Panc1 (cell line): Measurements from ENCODE around the gene CSPG5. TPM values are rescaled to one million over a fixed set of nuclear protein-coding genes. Genes with fewer than 3 reads are reported as not detected.

Experiments used
- ATAC-seq: fragments of 200-7000 bp; cut with Tn5 transposase; 2 replicates; pipeline ENCODE4 v1.9.1; 2020; ENCODE audit warnings: mild to moderate bottlenecking, moderate library complexity
- BruUV-seq: library from RNA; stranded (reverse); fragments of 400-500 nt; replicated peaks from 2 replicates; lab custom pipeline; 2021; lab: Mats Ljungman, UMichigan
- CTCF ChIA-PET: fragments of 300-600 bp; sonication (Branson Sonifier 250); formaldehyde crosslinking; loops from one replicate; lab custom pipeline; 2022; ENCODE audit warnings: antibody characterized with exemption; lab: Charles Lee
- POLR2A ChIA-PET: fragments of 300-600 bp; sonication (Branson Sonifier 250); formaldehyde crosslinking; loops from one replicate; lab custom pipeline; 2022; ENCODE audit warnings: antibody characterized with exemption; lab: Charles Lee
- DNase-seq: peaks from one replicate; pipeline ENCODE4 v3.0.0-alpha.2; 2010; ENCODE audit warnings: low read depth, low spot score
- H3K27ac ChIP-seq: 2 replicates; pipeline ENCODE4 v1.5.1; 2011; ENCODE audit warnings: mild to moderate bottlenecking, low read length, inconsistent platforms
- H3K27me3 ChIP-seq: fragments of 200-500 bp; sonication (Bioruptor generic); 2 replicates; pipeline ENCODE4 v1.6.0; 2014; ENCODE audit warnings: low read length, inconsistent platforms; ENCODE audit not compliant: control insufficient read depth, insufficient read depth
- H3K36me3 ChIP-seq: fragments of 200-500 bp; sonication (Bioruptor generic); 2 replicates; pipeline ENCODE4 v1.5.1; 2014; ENCODE audit warnings: inconsistent platforms, mild to moderate bottlenecking, low read length, moderate library complexity; ENCODE audit not compliant: control insufficient read depth, insufficient read depth
- H3K4me1 ChIP-seq: 2 replicates; pipeline ENCODE4 v1.5.1; 2011; ENCODE audit warnings: inconsistent platforms, mild to moderate bottlenecking, low read length, moderate library complexity; ENCODE audit not compliant: control insufficient read depth, insufficient read depth
- H3K4me3 ChIP-seq, 2 experiments: 2 replicates each; pipeline ENCODE4 v1.5.1; 2011 to 2012; ENCODE audit warnings: low read depth in 2 of 2, low read length in 2 of 2, mild to moderate bottlenecking in 2 of 2, inconsistent platforms in 1 of 2, moderate library complexity in 1 of 2
- H3K9me3 ChIP-seq: fragments of 200-500 bp; sonication (Bioruptor generic); 2 replicates; pipeline ENCODE4 v1.5.1; 2014; ENCODE audit warnings: low read depth, mild to moderate bottlenecking, inconsistent platforms, low read length, moderate library complexity; ENCODE audit not compliant: control insufficient read depth, insufficient read depth
- CTCF ChIP-seq: fragments of 450-650 bp; IDR thresholded peaks from 2 replicates; pipeline ENCODE4 v1.5.1; 2017; ENCODE audit warnings: mild to moderate bottlenecking
- POLR2AphosphoS5 ChIP-seq: IDR thresholded peaks from 2 replicates; pipeline ENCODE4 v1.6.1; 2012; ENCODE audit warnings: mild to moderate bottlenecking, low read depth, low read length, moderate library complexity
- REST ChIP-seq, 2 experiments: IDR thresholded peaks; 2 replicates each; pipeline ENCODE4 v1.6.1; 2011 to 2012; ENCODE audit warnings: low read depth in 2 of 2, control low read depth in 1 of 2, low read length in 1 of 2, mild to moderate bottlenecking in 1 of 2, moderate library complexity in 1 of 2; ENCODE audit not compliant: insufficient read depth in 1 of 2
- SIN3A ChIP-seq: IDR thresholded peaks from 2 replicates; pipeline ENCODE4 v1.6.1; 2012; ENCODE audit warnings: low read depth, mild to moderate bottlenecking, low read length, moderate library complexity, borderline replicate concordance; ENCODE audit not compliant: insufficient read depth
- TCF7L2 ChIP-seq: IDR thresholded peaks from 2 replicates; pipeline ENCODE4 v1.6.1; 2011; ENCODE audit warnings: mild to moderate bottlenecking, low read depth, low read length, inconsistent platforms
- in situ Hi-C: cut with HindIII; loops from 2 replicates; pipeline ENCODE4 v1.10.0; 2016; ENCODE audit warnings: low sequenced_read_pairs, low pct_unique_long_range_greater_than_20kb
- intact Hi-C: fragments of 100-400 bp; cut with micrococcal nuclease; formaldehyde crosslinking; loops from one replicate; pipeline ENCODE4 v1.10.0; 2022; ENCODE audit not compliant: unreplicated experiment
- total RNA-seq: library from RNA; stranded (reverse); gene quantifications from one replicate; pipeline ENCODE4 v1.2.1, GENCODE V29; 2021; ENCODE audit not compliant: unreplicated experiment

The CSPG5 gene
- total RNA-seq, 1 experiment from 2014 or later = 3.2 TPM

GRCh38 chr3:47533481-47533880 lies 45.2 kb downstream of the CSPG5 start:
- ChIA-PET CTCF (interaction anchor here (0.7 to 1.0 kb wide), 2 partner anchors 81 to 129 kb away, joined by 3 to 4 read pairs; no protein-coding TSS in a partner anchor), POLR2A (interaction anchor here (0.7 kb wide), 1 partner anchor 64 kb away, joined by 5 read pairs; no protein-coding TSS in a partner anchor)
- Histone ChIP-seq H3K4me3 (no peak overlapping the region), H3K36me3 (no peaks in the 10 kb centered on the region), H3K9me3 (no peaks in the 10 kb centered on the region), H3K27me3 (no peaks in the 10 kb centered on the region), H3K27ac (no peak overlapping the region), H3K4me1 (no peaks in the 10 kb centered on the region)
- no peak for TF ChIP-seq TCF7L2
- TF ChIP-seq REST (IDR thresholded peaks at IDR 0.05; ENCODE audit: insufficient read depth in 1 of 2, low read depth in 2 of 2, low read length in 1 of 2) = no peak
- TF ChIP-seq SIN3A = no peak
- no peak for TF ChIP-seq CTCF
- TF ChIP-seq POLR2AphosphoS5 = no peak
- in situ Hi-C loops = no loop called here
- no TSS peak for BruUV-seq
- DNase-seq (no peak), ATAC-seq (no peak)
- intact Hi-C loops = no loop called here

- ChIA-PET CTCF (no interaction called here), POLR2A (no interaction called here)
- TF ChIP-seq REST (IDR thresholded peaks at IDR 0.05; ENCODE audit: insufficient read depth in 1 of 2, low read depth in 2 of 2, low read length in 1 of 2) (no peak), POLR2AphosphoS5 (no peak), SIN3A (no peak), TCF7L2 (no peak), CTCF (no peak)
- in situ Hi-C loops = no loop called here
- Histone ChIP-seq H3K9me3 (no peaks in the 10 kb centered on the region), H3K27ac (no peak overlapping the region), H3K4me3 (no peak overlapping the region), H3K4me1 (no peaks in the 10 kb centered on the region), H3K36me3 (no peaks in the 10 kb centered on the region), H3K27me3 (no peaks in the 10 kb centered on the region)
- BruUV-seq = no TSS peak
- intact Hi-C loops = loop anchor here (10.0 kb wide), 1 partner anchor 67 kb away; no protein-coding TSS in a partner anchor
- ATAC-seq = no peak
- DNase-seq = no peak
Observed at GRCh38 chr3:47527952-47528725, 50.5 kb downstream of the CSPG5 start.
